ENCODE measurements around the gene ISX.

Gene ISX

DNA sequence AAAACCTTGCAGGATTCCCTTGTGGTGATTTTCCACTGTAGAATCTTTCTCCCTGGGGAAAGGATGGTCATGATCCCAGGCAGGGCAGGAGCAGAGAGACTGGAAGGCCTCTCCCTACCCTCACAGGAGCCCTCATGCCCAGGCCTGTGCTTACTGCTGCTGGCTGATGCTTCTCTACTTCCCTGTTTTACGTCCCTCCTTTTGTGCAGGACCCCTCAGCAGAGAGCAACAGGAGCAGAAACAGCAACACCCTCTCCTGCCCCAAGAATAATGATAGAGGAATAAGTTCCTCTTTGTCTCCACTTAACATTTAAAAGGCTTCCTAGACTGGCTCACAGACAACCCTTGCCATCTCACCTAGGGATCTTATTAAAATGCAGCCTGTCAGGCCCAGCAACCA is 3.6 kb downstream of the ISX start:
- ATAC-seq (ENCODE audit: low read depth) (no peak), DNase-seq (ENCODE audit: low spot score) (no peak)
- H3K27me3 ChIP-seq (ENCODE audit: insufficient read depth, poor library complexity, severe bottlenecking), result no peaks in the 10 kb centered on the region
- H3K36me3 ChIP-seq (ENCODE audit: low read depth), result no peaks in the 10 kb centered on the region
- H3K27ac ChIP-seq (ENCODE audit: poor library complexity, severe bottlenecking), result no peak overlapping the region
- no peak for TF ChIP-seq CTCF (IDR thresholded peaks at IDR 0.05; ENCODE audit: poor library complexity, severe bottlenecking)
- H3K9me3 ChIP-seq (ENCODE audit: severe bottlenecking), result no peaks in the 10 kb centered on the region
- H3K4me1 ChIP-seq (ENCODE audit: insufficient read depth, poor library complexity, severe bottlenecking), result peaks cover 2% of the 10 kb centered on the region
- no peak overlapping the region for H3K4me3 ChIP-seq (ENCODE audit: severe bottlenecking)

- DNase-seq (ENCODE audit: low spot score) (peak; percentile 68), ATAC-seq (ENCODE audit: low read depth) (peak; percentile 64)
- no peak overlapping the region for H3K27ac ChIP-seq (ENCODE audit: poor library complexity, severe bottlenecking)
- no peaks in the 10 kb centered on the region for H3K9me3 ChIP-seq (ENCODE audit: severe bottlenecking)
- H3K27me3 ChIP-seq (ENCODE audit: insufficient read depth, poor library complexity, severe bottlenecking), result no peaks in the 10 kb centered on the region
- TF ChIP-seq CTCF (IDR thresholded peaks at IDR 0.05; ENCODE audit: poor library complexity, severe bottlenecking), result no peak
- peaks cover 2% of the 10 kb centered on the region for H3K4me1 ChIP-seq (ENCODE audit: insufficient read depth, poor library complexity, severe bottlenecking)
- H3K36me3 ChIP-seq (ENCODE audit: low read depth), result no peaks in the 10 kb centered on the region
- H3K4me3 ChIP-seq (ENCODE audit: severe bottlenecking), result no peak overlapping the region
These were observed 4.6 kb downstream of the ISX start for GRCh38 chr22:35070451-35071093.

- Histone ChIP-seq H3K9me3 (ENCODE audit: severe bottlenecking) (no peaks in the 10 kb centered on the region), H3K27me3 (ENCODE audit: insufficient read depth, poor library complexity, severe bottlenecking) (no peaks in the 10 kb centered on the region), H3K4me1 (ENCODE audit: insufficient read depth, poor library complexity, severe bottlenecking) (peaks cover 2% of the 10 kb centered on the region), H3K27ac (ENCODE audit: poor library complexity, severe bottlenecking) (peak overlapping the region; percentile 9), H3K36me3 (ENCODE audit: low read depth) (no peaks in the 10 kb centered on the region), H3K4me3 (ENCODE audit: severe bottlenecking) (no peak overlapping the region)
- DNase-seq (ENCODE audit: low spot score) (no peak), ATAC-seq (ENCODE audit: low read depth) (peak; percentile 96)
- no peak for TF ChIP-seq CTCF (IDR thresholded peaks at IDR 0.05; ENCODE audit: poor library complexity, severe bottlenecking)
These were observed 5.8 kb downstream of the ISX start for GRCh38 chr22:35071784-35072183.

DNA sequence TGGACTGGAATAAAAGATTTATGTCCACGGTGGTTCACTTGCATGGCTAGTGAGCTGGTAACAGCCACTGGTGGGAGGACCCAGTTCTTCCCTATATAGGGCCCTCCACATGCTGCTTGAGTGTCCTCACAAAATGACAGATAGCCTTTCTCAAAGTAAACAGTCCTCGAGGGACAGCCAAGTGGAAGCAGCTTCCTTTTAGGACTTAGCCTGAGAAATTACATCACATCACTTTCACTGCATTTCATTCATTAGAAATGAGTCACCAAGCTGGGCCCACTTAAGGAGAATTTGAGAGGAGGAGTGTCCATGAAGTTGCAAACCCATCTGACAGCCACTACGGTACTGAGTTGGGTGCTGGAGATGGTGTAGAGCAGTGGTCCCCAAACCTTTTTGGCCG is 7.0 kb downstream of the ISX start:
- no peak for DNase-seq (ENCODE audit: low spot score)
- no peak for TF ChIP-seq CTCF (IDR thresholded peaks at IDR 0.05; ENCODE audit: poor library complexity, severe bottlenecking)
- H3K9me3 ChIP-seq (ENCODE audit: severe bottlenecking), result no peaks in the 10 kb centered on the region
- H3K36me3 ChIP-seq (ENCODE audit: low read depth), result no peaks in the 10 kb centered on the region
- 0 out of 3 replicates have a peak, but pooled peaks have one; percentile 21 for ATAC-seq (ENCODE audit: low read depth)
- no peak overlapping the region for H3K4me3 ChIP-seq (ENCODE audit: severe bottlenecking)
- H3K4me1 ChIP-seq (ENCODE audit: insufficient read depth, poor library complexity, severe bottlenecking), result peaks cover 2% of the 10 kb centered on the region
- H3K27me3 ChIP-seq (ENCODE audit: insufficient read depth, poor library complexity, severe bottlenecking), result no peaks in the 10 kb centered on the region
- no peak overlapping the region for H3K27ac ChIP-seq (ENCODE audit: poor library complexity, severe bottlenecking)

- TF ChIP-seq CTCF (IDR thresholded peaks at IDR 0.05; ENCODE audit: poor library complexity, severe bottlenecking), result no peak
- H3K36me3 ChIP-seq (ENCODE audit: low read depth), result no peaks in the 10 kb centered on the region
- H3K27me3 ChIP-seq (ENCODE audit: insufficient read depth, poor library complexity, severe bottlenecking), result no peaks in the 10 kb centered on the region
- ATAC-seq (ENCODE audit: low read depth), result no peak
- H3K9me3 ChIP-seq (ENCODE audit: severe bottlenecking), result no peaks in the 10 kb centered on the region
- DNase-seq (ENCODE audit: low spot score), result no peak
- no peak overlapping the region for H3K27ac ChIP-seq (ENCODE audit: poor library complexity, severe bottlenecking)
- H3K4me3 ChIP-seq (ENCODE audit: severe bottlenecking), result no peak overlapping the region
- H3K4me1 ChIP-seq (ENCODE audit: insufficient read depth, poor library complexity, severe bottlenecking), result peaks cover 2% of the 10 kb centered on the region
These were observed 8.6 kb downstream of the ISX start for GRCh38 chr22:35074583-35074982.

Measured in RWPE2 (cell line).